GM18520 (cell line): ENCODE measurements around the gene OR52E8.
A peak's percentile ranks its signal among the peaks of the same experiment; 100 is the strongest.

ENCODE experiments used
- ATAC-seq: cut with Tn5 transposase; IDR thresholded peaks from one replicate; pipeline ENCODE4 v1.9.1; 2021; ENCODE audit not compliant: unreplicated experiment

The OR52E8 gene

DNA sequence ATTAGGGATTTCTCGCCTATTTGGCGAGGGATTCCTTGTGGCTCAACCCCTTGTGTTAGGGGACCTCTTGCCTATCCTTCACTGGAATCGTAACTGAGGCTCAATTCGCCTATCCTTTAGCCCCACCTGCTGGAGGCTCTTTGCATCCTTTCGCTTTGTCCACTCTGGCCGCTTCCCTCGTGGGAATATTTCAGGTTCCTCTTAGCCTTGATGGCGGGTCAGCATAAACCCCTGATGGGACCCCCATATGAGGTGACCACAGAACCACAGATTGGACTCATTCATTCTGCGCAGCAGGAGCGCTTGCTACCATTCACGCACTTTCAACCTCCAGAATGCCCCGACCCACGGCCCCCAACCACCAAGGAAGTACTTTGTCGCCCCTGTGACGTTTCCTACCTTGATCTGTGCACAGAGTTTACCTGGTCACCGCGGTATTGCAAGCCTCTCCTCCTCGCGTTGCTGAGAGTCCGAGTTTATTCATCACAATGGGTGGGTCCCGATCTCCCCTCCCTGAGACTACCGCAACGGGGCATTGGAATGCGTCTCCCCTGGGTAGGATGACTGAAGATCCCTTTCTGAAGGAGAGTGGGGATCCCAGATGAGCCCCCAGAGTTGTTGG, 48.9 kb downstream of the OR52E8 start, which contains the start of gene OR52N2:
Gene OR52N2 (plus strand): TSS at position 425 of the 622 bp plus-strand sequence. CDS start 11,412 bp downstream, outside the sequence.
- peak; percentile 88 for ATAC-seq

DNA sequence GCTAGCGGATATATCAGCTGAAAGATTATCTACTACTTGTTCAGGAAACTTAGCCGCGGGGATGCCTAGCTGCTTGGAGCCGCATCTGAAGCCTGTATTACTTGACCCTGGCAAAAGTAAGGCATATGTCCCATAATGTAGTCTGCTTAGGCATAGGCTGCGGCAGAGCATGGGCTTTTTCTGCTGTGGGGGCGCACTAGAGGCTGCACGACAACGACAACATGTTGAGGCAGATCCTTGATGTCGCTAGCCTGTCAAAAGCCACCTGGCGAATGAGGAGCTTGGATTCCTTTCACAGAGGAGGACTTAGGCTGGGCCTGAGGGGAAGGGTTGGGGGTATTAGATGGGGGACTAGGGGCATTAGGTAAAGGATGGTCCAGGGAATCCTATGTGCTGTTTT, 49.9 kb downstream of the OR52E8 start:
- no peak for ATAC-seq
